Progenitor cell of endocrine pancreas (in vitro differentiated cells): ENCODE measurements around the gene MTARC2. TPM values are rescaled to one million over a fixed set of nuclear protein-coding genes. Genes with fewer than 3 reads are reported as not detected.

Source experiments
- DNase-seq: peaks from one replicate; pipeline ENCODE4 v3.0.0; 2021; ENCODE audit warnings: low spot score; ENCODE audit not compliant: unreplicated experiment
- H3K27ac Mint-ChIP-seq: 2 replicates; pipeline ENCODE4 v1.8.0; 2021; ENCODE audit warnings: mild to moderate bottlenecking, moderate library complexity, mixed read lengths
- H3K27me3 Mint-ChIP-seq: 2 replicates; pipeline ENCODE4 v1.8.0; 2021; ENCODE audit warnings: mixed read lengths
- H3K36me3 Mint-ChIP-seq: 2 replicates; pipeline ENCODE4 v1.8.0; 2022; ENCODE audit warnings: mixed read lengths; ENCODE audit not compliant: insufficient read depth
- H3K4me1 Mint-ChIP-seq: 2 replicates; pipeline ENCODE4 v1.8.0; 2021; ENCODE audit warnings: low read depth, mixed read lengths
- H3K4me3 Mint-ChIP-seq: 2 replicates; pipeline ENCODE4 v1.8.0; 2021; ENCODE audit warnings: low read depth, mild to moderate bottlenecking, moderate library complexity, mixed read lengths
- H3K9me3 Mint-ChIP-seq: 2 replicates; pipeline ENCODE4 v1.8.0; 2021; ENCODE audit warnings: low read depth, mixed read lengths
- total RNA-seq: library from RNA; stranded (reverse); gene quantifications from 2 replicates; pipeline ENCODE4 v1.2.1, GENCODE V29; 2021
- TF ChIP-seq, protein P1 (sequence below): fragments of 200-600 bp; sonication (generic); IDR thresholded peaks from one replicate; pipeline ENCODE4 v1.5.0; 2021; ENCODE audit warnings: antibody characterized with exemption, mild to moderate bottlenecking; ENCODE audit not compliant: unreplicated experiment

MTARC2 gene
- total RNA-seq, 1 donor from 2014 or later, result 14.3 TPM

DNA sequence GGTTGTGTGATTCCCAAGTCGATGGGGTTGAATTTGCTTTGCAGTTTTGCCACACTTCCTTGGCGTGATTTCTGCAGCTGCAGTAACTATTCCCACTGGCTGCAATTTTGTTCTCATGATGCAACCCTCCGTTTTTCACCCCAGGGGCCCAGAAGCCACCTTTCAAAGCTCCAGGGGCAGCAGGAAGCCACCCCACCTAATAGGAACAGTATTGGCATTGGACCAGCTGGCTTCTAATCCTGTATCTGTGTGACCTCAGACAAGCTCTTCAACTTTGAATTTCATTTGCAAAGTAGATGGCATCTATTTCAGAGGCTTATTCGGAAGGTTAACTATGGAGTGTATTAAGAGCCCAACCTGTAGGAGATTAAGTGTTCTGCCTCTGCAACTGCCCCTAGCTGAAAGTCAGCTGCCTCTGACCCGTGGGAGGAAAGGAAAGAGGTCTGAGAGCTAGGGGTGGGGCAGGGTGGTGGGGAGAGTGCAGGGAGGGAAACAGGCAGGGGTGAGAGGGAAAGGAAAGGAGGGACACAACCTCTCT, 45.3 kb upstream of the MTARC2 start:
- DNase-seq, result no peak
- H3K27ac Mint-ChIP-seq, result no peak overlapping the region
- peaks cover 8% of the 10 kb centered on the region for H3K27me3 Mint-ChIP-seq
- peaks cover 7% of the 10 kb centered on the region for H3K4me1 Mint-ChIP-seq
- no peak overlapping the region for H3K4me3 Mint-ChIP-seq
- no peaks in the 10 kb centered on the region for H3K9me3 Mint-ChIP-seq
- no peaks in the 10 kb centered on the region for H3K36me3 Mint-ChIP-seq
- TF ChIP-seq, protein P1, sequence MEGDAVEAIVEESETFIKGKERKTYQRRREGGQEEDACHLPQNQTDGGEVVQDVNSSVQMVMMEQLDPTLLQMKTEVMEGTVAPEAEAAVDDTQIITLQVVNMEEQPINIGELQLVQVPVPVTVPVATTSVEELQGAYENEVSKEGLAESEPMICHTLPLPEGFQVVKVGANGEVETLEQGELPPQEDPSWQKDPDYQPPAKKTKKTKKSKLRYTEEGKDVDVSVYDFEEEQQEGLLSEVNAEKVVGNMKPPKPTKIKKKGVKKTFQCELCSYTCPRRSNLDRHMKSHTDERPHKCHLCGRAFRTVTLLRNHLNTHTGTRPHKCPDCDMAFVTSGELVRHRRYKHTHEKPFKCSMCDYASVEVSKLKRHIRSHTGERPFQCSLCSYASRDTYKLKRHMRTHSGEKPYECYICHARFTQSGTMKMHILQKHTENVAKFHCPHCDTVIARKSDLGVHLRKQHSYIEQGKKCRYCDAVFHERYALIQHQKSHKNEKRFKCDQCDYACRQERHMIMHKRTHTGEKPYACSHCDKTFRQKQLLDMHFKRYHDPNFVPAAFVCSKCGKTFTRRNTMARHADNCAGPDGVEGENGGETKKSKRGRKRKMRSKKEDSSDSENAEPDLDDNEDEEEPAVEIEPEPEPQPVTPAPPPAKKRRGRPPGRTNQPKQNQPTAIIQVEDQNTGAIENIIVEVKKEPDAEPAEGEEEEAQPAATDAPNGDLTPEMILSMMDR, result no peak

DNA sequence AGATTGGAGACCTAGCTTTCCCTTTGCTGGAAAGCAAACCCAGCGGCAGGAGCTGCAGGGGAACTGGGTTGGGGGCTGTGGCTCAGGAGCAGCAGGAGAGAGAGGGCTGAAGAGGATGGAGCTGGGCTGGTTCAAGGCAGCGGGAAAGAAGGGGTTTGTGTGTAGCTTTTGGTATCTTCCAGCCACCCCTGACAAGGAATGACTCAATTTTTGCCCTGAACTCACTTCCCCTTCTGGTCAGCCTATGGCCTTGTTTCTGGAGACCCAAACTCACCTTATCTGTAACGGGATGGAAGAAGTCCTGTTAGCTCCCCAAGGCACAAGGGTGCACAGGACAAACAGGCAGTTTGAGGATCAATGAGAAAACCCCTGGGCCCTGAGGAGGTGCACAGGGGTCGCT, 44.8 kb upstream of the MTARC2 start:
- H3K36me3 Mint-ChIP-seq, result no peaks in the 10 kb centered on the region
- TF ChIP-seq, protein P1, result no peak
- H3K27ac Mint-ChIP-seq, result no peak overlapping the region

DNA sequence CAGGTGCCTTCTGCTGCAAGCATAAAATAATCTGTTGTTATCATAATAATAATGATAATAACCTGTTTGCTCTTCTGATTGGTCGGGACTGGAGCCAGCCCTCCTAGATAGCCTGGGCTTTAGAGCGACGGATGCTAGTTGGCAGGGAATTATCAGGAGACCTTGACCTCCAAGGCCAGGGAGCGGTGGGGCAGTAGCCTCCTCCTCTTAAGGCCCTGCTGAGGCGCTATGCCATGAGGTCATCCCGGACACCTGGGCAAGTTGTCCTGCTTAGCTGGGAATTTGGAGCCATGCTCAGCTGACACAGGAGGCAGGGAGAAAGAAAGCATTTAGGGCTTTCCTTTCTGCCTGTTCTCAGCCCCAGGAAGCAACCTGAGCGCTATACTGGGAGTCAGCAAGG, 42.3 kb upstream of the MTARC2 start:
- TF ChIP-seq, protein P1, result no peak
- H3K27ac Mint-ChIP-seq, result no peak overlapping the region
- no peaks in the 10 kb centered on the region for H3K9me3 Mint-ChIP-seq
- peaks cover 3% of the 10 kb centered on the region for H3K4me1 Mint-ChIP-seq
- H3K36me3 Mint-ChIP-seq, result no peaks in the 10 kb centered on the region
- DNase-seq, result no peak
- no peak overlapping the region for H3K4me3 Mint-ChIP-seq
- H3K27me3 Mint-ChIP-seq, result peaks cover 8% of the 10 kb centered on the region

More for the DNA sequence above, 44.8 kb upstream of the MTARC2 start:
- DNase-seq, result no peak
- Mint-ChIP-seq H3K9me3 (no peaks in the 10 kb centered on the region), H3K4me3 (no peak overlapping the region), H3K27me3 (peaks cover 8% of the 10 kb centered on the region), H3K4me1 (peaks cover 8% of the 10 kb centered on the region)

DNA sequence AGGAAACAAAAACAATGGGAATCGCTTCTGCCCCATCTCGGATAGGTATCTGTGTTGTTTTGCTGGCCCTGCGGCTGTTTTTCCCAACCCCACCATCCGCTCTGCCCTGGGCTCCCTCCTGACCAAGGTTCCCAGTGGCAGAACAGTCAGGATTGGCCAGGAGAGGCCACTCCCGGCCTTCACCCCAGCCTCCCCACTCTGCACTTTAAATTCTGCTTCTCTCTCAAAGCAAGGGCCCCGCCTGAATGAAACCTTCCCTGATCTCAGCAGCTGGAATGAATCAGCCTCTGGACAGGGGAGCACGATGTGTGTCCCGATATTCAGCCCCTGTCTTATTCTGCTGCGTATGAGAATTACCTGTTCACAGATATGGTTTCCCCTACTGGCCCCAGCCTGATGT, 41.6 kb upstream of the MTARC2 start:
- DNase-seq, result no peak
- TF ChIP-seq, protein P1, result no peak
- Mint-ChIP-seq H3K4me3 (no peak overlapping the region), H3K36me3 (no peaks in the 10 kb centered on the region), H3K27ac (no peak overlapping the region), H3K4me1 (peaks cover 3% of the 10 kb centered on the region), H3K9me3 (no peaks in the 10 kb centered on the region), H3K27me3 (peaks cover 8% of the 10 kb centered on the region)

DNA sequence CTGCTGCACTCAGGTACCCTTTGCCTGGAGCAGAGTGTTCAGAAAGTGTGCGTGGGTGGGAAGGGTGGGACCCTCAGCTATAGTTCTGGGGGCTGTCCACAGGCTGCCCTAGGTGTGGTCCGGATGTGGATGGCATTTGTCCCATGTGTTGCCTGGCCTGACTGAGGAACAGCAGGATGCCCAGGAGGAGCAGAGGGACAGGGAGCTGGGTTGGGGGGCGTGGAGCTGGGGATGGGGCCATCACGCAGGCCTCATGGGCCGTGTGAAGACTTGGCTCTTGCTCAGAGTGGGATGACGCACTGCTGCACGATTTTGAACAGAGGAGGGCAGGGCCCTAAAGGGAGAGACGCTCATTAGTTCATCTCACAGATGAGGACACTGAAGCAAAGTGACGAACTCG, 41.0 kb upstream of the MTARC2 start:
- Mint-ChIP-seq H3K4me1 (peaks cover 3% of the 10 kb centered on the region), H3K36me3 (no peaks in the 10 kb centered on the region), H3K27me3 (peaks cover 6% of the 10 kb centered on the region), H3K27ac (no peak overlapping the region), H3K9me3 (no peaks in the 10 kb centered on the region), H3K4me3 (no peak overlapping the region)
- TF ChIP-seq, protein P1, result no peak
- DNase-seq, result no peak
